Mucosa of descending colon (tissue), 3 donors: ENCODE data around the gene HPN. TPM values are rescaled to one million over a fixed set of nuclear protein-coding genes. Genes with fewer than 3 reads are reported as not detected.
A peak's percentile ranks its signal among the peaks of the same experiment; 100 is the strongest.

ENCODE experiments used
- ATAC-seq: fragments of 200-7000 bp; cut with Tn5 transposase; one replicate; pipeline ENCODE4 v1.9.1; 2020; ENCODE audit warnings: mild to moderate bottlenecking, moderate library complexity
- DNase-seq, 3 donors: peaks; one replicate each; pipeline ENCODE4 v3.0.0-alpha.2; 2020
- H3K36me3 ChIP-seq: fragments of 200-600 bp; one replicate; pipeline ENCODE4 v1.8.0; 2021; ENCODE audit warnings: low read depth, mild to moderate bottlenecking
- H3K4me1 ChIP-seq: fragments of 200-600 bp; one replicate; pipeline ENCODE4 v1.8.0; 2021; ENCODE audit warnings: low read depth, mild to moderate bottlenecking
- H3K4me3 ChIP-seq: fragments of 200-600 bp; one replicate; pipeline ENCODE4 v1.8.0; 2021; ENCODE audit warnings: mild to moderate bottlenecking
- H3K9me3 ChIP-seq: fragments of 200-600 bp; one replicate; pipeline ENCODE4 v1.8.0; 2021; ENCODE audit warnings: mild to moderate bottlenecking
- intact Hi-C, 2 donors: fragments of 100-400 bp; cut with DNase I in 1 of 2; cut with micrococcal nuclease in 1 of 2; formaldehyde crosslinking; loops; one replicate each; pipeline versions ENCODE4 v1.11.0 to v1.11.1; 2022; cut with DNase I, micrococcal nuclease
- total RNA-seq, 3 donors: library from RNA; stranded (reverse); fragmentation: NEBNext Ultra II Directional in 2 of 3; extraction: Animal tissue kit (Norgen Biotek cat#: 25700) in 2 of 3; gene quantifications; one replicate each; pipeline versions ENCODE4 v1.2.1 to v1.2.4, GENCODE V29; 2021 to 2023
- TF ChIP-seq, protein P1 (sequence below): fragments of 200-600 bp; IDR thresholded peaks from one replicate; pipeline ENCODE4 v1.8.0; 2022; ENCODE audit warnings: antibody characterized with exemption, mild to moderate bottlenecking
- donor health status: DM: no; HTN: no; CAD: no; lungs with moderate emphysema.
- donor health status: DM: no; HTN: no; CAD: no.
- donor health status: DM: no; HTN: yes; CAD: no.

HPN gene
- total RNA-seq, 3 donors from 2014 or later: 0.54 to 0.94 TPM; not detected in 1

DNA sequence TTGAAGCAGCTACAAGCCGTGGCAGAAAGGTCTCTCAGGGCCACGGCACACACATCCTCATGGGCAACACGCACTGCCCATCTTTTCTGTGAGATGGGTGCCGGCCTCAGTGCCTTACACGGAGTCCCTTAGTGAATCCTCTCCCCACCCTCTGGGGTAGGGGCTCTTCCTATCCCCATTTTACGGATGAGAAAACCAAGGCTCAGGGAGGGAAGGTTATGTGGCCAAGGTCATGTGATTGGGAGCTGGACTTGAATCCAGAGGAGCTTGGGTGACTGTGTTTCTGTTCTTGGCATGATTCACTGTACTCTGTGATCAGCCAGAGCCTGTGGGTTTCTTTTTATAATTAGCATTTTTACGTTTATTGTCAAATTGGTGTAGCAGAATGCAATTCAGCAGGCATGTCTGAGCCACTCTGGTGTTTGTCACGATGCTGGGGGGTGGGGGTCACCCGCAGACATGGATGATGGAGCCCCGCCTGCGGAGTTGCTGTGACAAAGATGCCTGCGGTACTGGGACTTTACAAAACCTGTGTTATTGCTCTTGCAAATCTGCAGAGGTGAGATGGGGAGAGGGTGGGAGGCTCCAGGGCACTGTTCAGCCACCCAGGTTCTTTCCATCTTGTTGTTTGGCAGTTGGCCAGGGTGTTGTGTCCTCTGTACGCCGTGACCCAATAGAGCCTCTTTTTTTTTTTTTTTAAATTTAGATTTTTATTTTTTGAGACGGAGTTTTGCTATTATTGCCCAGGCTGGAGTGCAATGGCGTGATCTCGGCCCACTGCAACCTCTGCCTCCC lies 6.7 kb upstream of the HPN start:
- intact Hi-C loops: no loop called here
- Histone ChIP-seq H3K36me3 (no peaks in the 10 kb centered on the region), H3K4me1 (peaks cover 3% of the 10 kb centered on the region), H3K4me3 (no peak overlapping the region), H3K9me3 (no peaks in the 10 kb centered on the region)
- ATAC-seq: no peak
- no peak for DNase-seq
- TF ChIP-seq, protein P1, sequence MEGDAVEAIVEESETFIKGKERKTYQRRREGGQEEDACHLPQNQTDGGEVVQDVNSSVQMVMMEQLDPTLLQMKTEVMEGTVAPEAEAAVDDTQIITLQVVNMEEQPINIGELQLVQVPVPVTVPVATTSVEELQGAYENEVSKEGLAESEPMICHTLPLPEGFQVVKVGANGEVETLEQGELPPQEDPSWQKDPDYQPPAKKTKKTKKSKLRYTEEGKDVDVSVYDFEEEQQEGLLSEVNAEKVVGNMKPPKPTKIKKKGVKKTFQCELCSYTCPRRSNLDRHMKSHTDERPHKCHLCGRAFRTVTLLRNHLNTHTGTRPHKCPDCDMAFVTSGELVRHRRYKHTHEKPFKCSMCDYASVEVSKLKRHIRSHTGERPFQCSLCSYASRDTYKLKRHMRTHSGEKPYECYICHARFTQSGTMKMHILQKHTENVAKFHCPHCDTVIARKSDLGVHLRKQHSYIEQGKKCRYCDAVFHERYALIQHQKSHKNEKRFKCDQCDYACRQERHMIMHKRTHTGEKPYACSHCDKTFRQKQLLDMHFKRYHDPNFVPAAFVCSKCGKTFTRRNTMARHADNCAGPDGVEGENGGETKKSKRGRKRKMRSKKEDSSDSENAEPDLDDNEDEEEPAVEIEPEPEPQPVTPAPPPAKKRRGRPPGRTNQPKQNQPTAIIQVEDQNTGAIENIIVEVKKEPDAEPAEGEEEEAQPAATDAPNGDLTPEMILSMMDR: no peak

DNA sequence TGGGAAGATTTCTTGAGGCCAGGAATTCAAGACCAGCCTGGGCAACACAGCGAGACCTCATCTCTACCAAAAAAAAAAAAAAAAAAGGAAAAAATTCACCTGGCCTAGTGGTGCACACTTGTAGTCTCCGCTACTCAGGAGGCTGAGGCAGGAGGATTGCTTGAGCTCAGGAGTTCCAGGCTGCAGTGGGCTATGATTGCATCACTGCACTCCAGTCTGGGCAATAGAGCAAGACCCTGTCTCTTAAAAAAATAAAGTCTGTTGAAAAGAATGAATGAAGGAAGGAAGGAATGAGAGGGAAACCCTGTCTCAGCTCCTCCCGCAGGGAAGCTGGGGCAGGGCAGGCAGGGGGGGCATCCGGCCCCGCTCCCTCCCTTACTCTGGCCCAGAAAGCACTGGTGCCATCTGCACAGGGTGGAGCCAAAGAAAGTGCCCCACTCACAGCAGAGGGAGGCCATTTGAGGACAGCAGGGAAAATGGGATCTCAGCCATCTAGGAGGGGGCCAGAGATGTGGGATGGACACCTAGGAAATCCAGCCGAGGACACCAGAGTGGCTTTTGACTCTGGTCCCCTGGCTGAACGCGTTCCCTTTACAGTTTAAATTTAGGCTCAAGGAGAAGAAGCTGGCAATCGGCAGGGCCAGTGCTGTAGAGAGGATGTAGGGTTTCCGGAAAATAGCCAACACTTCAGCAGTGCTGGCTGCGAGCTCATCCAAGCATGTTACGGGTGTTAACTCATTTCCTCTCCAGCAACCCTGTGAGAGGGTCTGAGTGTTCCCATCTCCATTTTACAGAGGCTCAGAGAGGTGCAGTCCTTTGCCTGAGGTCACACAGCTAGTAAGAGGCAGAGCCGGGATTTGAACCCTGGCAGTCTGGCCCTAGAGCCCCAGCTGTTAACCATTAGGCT lies 3.6 kb upstream of the HPN start:
- DNase-seq (no peak), ATAC-seq (no peak)
- peaks cover 15% of the 10 kb centered on the region for H3K4me1 ChIP-seq
- no peak overlapping the region for H3K4me3 ChIP-seq
- intact Hi-C loops: no loop called here
- TF ChIP-seq, protein P1: no peak
- no peaks in the 10 kb centered on the region for H3K9me3 ChIP-seq
- no peaks in the 10 kb centered on the region for H3K36me3 ChIP-seq

DNA sequence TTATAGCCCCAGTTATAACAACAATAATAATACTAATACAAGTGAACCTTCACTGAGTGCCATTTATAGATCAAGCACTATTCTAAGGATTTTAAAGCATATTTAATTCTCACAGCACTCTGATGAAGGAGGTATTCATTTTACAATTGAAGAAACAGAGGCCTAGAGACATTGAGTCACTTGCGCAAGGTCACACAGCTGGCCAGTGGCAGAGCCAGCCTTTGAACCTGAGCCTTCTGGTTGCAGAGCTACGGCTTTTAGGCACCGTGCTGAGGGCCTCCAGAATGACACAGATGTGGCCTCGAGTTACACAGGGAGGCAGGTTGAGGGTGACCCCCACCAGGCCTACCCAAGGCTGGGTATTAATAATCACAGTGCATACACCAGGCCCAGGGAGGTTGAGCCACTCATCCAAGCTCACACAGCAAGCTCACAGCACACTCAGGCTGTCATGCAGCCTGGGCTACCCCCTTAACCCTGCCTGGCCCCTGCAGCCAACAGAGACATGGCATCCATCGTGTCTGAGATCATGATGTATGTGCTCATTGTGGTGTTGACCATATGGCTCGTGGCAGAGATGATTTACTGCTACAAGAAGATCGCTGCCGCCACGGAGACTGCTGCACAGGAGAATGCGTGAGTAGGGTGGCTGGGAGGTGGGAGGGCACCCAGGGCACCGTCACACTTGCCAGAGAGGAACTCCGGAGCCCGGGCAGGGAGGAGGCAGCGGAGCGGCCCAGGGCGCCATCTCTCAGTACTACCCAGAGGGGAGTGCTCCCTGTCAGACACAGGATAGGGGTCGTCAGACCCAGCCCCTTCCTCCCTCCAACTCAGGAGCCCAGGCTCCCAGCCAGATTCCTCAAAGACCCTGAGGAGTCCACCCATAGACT lies 2.7 kb upstream of the HPN start:
- Histone ChIP-seq H3K4me3 (no peak overlapping the region), H3K4me1 (peaks cover 15% of the 10 kb centered on the region), H3K36me3 (no peaks in the 10 kb centered on the region), H3K9me3 (no peaks in the 10 kb centered on the region)
- intact Hi-C loops: no loop called here
- ATAC-seq (peak; percentile 7), DNase-seq (no peak)
- TF ChIP-seq, protein P1: no peak

DNA sequence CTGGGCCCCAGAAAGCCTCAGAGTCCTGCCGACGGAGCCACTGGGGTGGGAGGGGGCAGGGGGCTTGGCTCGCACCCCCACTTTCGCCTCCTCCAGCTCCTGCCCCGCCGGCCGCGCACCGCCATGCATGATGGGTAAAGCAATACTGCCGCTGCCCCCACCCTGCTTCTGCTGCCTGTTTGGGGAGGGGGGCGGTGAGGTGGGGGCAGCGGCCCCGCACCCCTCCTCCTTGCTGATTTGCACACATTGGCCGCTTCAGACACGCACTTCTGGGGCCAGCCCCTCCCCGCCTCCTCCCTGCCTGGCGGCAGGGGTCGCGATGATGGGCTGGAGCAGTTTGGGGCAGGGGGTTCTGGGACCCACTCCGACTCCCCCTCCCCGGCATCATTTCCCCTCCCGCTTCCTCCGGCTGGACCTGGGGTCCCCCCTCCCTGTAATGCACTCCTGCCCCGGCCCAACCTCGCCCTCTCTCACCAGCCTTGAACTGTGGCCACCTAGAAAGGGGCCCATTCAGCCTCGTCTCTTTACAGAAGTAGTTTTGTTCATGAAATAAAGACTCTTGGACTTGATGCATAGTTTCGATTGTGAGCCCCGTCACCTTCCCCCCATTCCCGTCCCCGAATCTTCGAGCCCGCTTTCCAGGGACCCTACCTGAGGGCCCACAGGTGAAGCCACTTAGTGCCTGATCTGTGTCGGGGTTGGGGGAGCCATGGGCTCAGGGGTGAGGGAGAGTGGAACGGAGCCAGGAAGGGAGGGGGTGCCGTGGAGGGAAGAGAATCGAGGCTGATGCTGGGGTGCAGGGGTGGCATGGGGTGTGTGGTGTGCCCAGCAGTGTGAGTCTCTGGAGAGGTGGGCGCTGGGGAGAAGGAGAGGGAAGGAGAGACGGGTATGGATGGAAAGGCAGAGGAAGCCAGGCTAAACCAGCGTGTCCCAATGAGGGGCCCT lies 1.4 kb upstream of the HPN start:
- intact Hi-C loops: no loop called here
- TF ChIP-seq, protein P1: no peak
- H3K9me3 ChIP-seq: no peaks in the 10 kb centered on the region
- no peaks in the 10 kb centered on the region for H3K36me3 ChIP-seq
- DNase-seq (no peak), ATAC-seq (no peak)
- H3K4me3 ChIP-seq: no peak overlapping the region
- peaks cover 15% of the 10 kb centered on the region for H3K4me1 ChIP-seq
